Endothelial cell of umbilical vein (primary cell): ENCODE measurements around the gene PRRT4. TPM values are rescaled to one million over a fixed set of nuclear protein-coding genes. Genes with fewer than 3 reads are reported as not detected.

ENCODE experiments used
- BruUV-seq: library from RNA; stranded (reverse); fragments of 400-500 nt; replicated peaks from 2 replicates; lab custom pipeline; 2021; lab: Mats Ljungman, UMichigan
- CTCF ChIA-PET: fragments of 300-600, 350-600 bp; sonication (Branson Sonifier 250); formaldehyde crosslinking; loops from one replicate; lab custom pipeline; 2021; ENCODE audit warnings: antibody characterized with exemption, inconsistent platforms; lab: Charles Lee
- POLR2A ChIA-PET: fragments of 300-600, 350-600 bp; sonication (Branson Sonifier 250); formaldehyde crosslinking; loops from one replicate; lab custom pipeline; 2021; ENCODE audit warnings: antibody characterized with exemption, inconsistent platforms; lab: Charles Lee
- DNase-seq: peaks from one replicate; pipeline ENCODE4 v3.0.0-alpha.2; 2011; ENCODE audit warnings: low read depth, low spot score
- FAIRE-seq: peaks from 2 replicates; lab custom pipeline; 2011; peaks lifted over from hg19 to GRCh38; lab: Jason Lieb, UNC
- H2AFZ ChIP-seq: 2 replicates; pipeline ENCODE4 v1.6.0; 2012; ENCODE audit warnings: low read depth, low read length, control low read depth, inconsistent platforms
- H3K27ac ChIP-seq: 2 replicates; pipeline ENCODE4 v1.5.1; 2011; ENCODE audit warnings: low read depth, mild to moderate bottlenecking, control low read depth, low read length, moderate library complexity; ENCODE audit not compliant: insufficient read depth
- H3K27me3 ChIP-seq, 2 experiments: 2 replicates each; pipeline versions ENCODE4 v1.6.0 to v1.6.1; 2011; ENCODE audit warnings: low read length in 2 of 2, mixed read lengths in 1 of 2; ENCODE audit not compliant: control insufficient read depth in 2 of 2, insufficient read depth in 2 of 2
- H3K36me3 ChIP-seq, 2 experiments: 2 replicates in 1 of 2; 3 replicates in 1 of 2; pipeline ENCODE4 v1.5.1; 2011; ENCODE audit warnings: low read length in 2 of 2, mild to moderate bottlenecking in 1 of 2, moderate library complexity in 1 of 2; ENCODE audit not compliant: control insufficient read depth in 2 of 2, insufficient read depth in 2 of 2; ENCODE audit errors: extremely low read depth in 1 of 2
- H3K4me1 ChIP-seq: 3 replicates; pipeline ENCODE4 v1.5.1; 2011; ENCODE audit warnings: mild to moderate bottlenecking, low read length; ENCODE audit not compliant: control insufficient read depth, insufficient read depth; ENCODE audit errors: extremely low read depth
- H3K4me2 ChIP-seq: 2 replicates; pipeline ENCODE4 v1.6.1; 2011; ENCODE audit warnings: low read length, control low read depth, mixed read lengths; ENCODE audit not compliant: insufficient read depth
- H3K4me3 ChIP-seq, 3 experiments: fragments of 200-600 bp in 1 of 3; sonication (generic), shearing (Covaris generic) in 1 of 3; replicated peaks in 1 of 3; 2 replicates each; pipeline ENCODE4 v1.5.1; 2011 to 2016; ENCODE audit warnings: control low read depth in 3 of 3, low read length in 3 of 3, mild to moderate bottlenecking in 2 of 3, inconsistent platforms in 1 of 3, low read depth in 1 of 3, moderate library complexity in 1 of 3; ENCODE audit not compliant: insufficient read depth in 1 of 3
- H3K79me2 ChIP-seq: 2 replicates; pipeline ENCODE4 v1.6.0; 2012; ENCODE audit warnings: low read length, inconsistent platforms; ENCODE audit not compliant: control insufficient read depth, insufficient read depth
- H3K9ac ChIP-seq: replicated peaks from 2 replicates; pipeline ENCODE3; 2011; ENCODE audit warnings: low read length, control low read depth; ENCODE audit not compliant: insufficient read depth; ENCODE audit errors: extremely low read depth
- H3K9me1 ChIP-seq: replicated peaks from 3 replicates; pipeline ENCODE4 v1.6.0; 2011; ENCODE audit warnings: mild to moderate bottlenecking, low read length; ENCODE audit not compliant: control insufficient read depth, insufficient read depth; ENCODE audit errors: extremely low read depth
- H3K9me3 ChIP-seq: replicated peaks from 2 replicates; pipeline ENCODE4 v1.5.1; 2012; ENCODE audit warnings: low read length, inconsistent platforms; ENCODE audit not compliant: control insufficient read depth, insufficient read depth
- H4K20me1 ChIP-seq: replicated peaks from 2 replicates; pipeline ENCODE3; 2011; ENCODE audit warnings: mild to moderate bottlenecking, low read length; ENCODE audit not compliant: control insufficient read depth, insufficient read depth; ENCODE audit errors: extremely low read depth
- CTCF ChIP-seq, 2 donors: IDR thresholded peaks; 1 replicate in 1 of 2; 2 replicates in 1 of 2; pipeline ENCODE4 v1.5.1; 2011; ENCODE audit warnings: low read length in 2 of 2, mild to moderate bottlenecking in 2 of 2, moderate library complexity in 2 of 2, control low read depth in 1 of 2, inconsistent platforms in 1 of 2, low read depth in 1 of 2; ENCODE audit not compliant: insufficient read depth in 1 of 2; ENCODE audit errors: extremely low read depth in 1 of 2
- FOS ChIP-seq: IDR thresholded peaks from 2 replicates; pipeline ENCODE4 v1.6.1; 2011; ENCODE audit warnings: mild to moderate bottlenecking, low read length, moderate library complexity, borderline replicate concordance; ENCODE audit not compliant: insufficient read depth
- GATA2 ChIP-seq: IDR thresholded peaks from 2 replicates; pipeline ENCODE4 v1.7.0; 2011; ENCODE audit warnings: low read depth, mild to moderate bottlenecking, moderate library complexity, mixed read lengths, low read length; ENCODE audit not compliant: insufficient read length, insufficient read depth
- JUN ChIP-seq: IDR thresholded peaks from 2 replicates; pipeline ENCODE4 v1.6.1; 2011; ENCODE audit warnings: borderline replicate concordance, low read depth; ENCODE audit not compliant: insufficient read length, insufficient read depth
- MYC ChIP-seq: IDR thresholded peaks from one replicate; pipeline ENCODE4 v1.6.1; 2011; ENCODE audit warnings: mild to moderate bottlenecking, low read depth, low read length
- POLR2A ChIP-seq: IDR thresholded peaks from 2 replicates; pipeline ENCODE4 v1.6.1; 2012; ENCODE audit warnings: low read depth, mild to moderate bottlenecking, control low read depth, low read length
- POLR2AphosphoS5 ChIP-seq: IDR thresholded peaks from 2 replicates; pipeline ENCODE4 v1.6.1; 2012; ENCODE audit warnings: low read depth, mild to moderate bottlenecking, control low read depth, low read length, moderate library complexity; ENCODE audit not compliant: insufficient read depth
- dilution Hi-C: fragments of 300-500 bp; cut with MboI; formaldehyde crosslinking; loops from one replicate; pipeline ENCODE4 v1.15.0; 2019; ENCODE audit warnings: low sequenced_read_pairs; ENCODE audit not compliant: extremely low pct_ligation_motif_present
- intact Hi-C: fragments of 100-400 bp; cut with micrococcal nuclease; formaldehyde crosslinking; loops from one replicate; pipeline ENCODE4 v1.10.0; 2022
- polyA plus RNA-seq, 4 experiments: library from polyadenylated mRNA; depleted of rRNA in 3 of 4; stranded (reverse) in 3 of 4; unstranded in 1 of 4; fragments of >200 nt; gene quantifications; 2 replicates each; pipeline versions ENCODE4 v1.2.1 to v1.2.3, GENCODE V29; 2011 to 2012; ENCODE audit warnings: missing spikeins in 1 of 4
- total RNA-seq: library from RNA; stranded (reverse); gene quantifications from 2 replicates; pipeline ENCODE4 v1.2.3, GENCODE V29; 2021
- TF ChIP-seq, protein P1 (sequence below): IDR thresholded peaks from 2 replicates; pipeline ENCODE4 v1.6.1; 2011; ENCODE audit not compliant: insufficient read depth, insufficient read length

Gene PRRT4
- total and polyA plus RNA-seq, 2 donors (not counting 3 experiments of a cell fraction or from before 2014, with no cell fraction given): 0.03 TPM; not detected in 1

- Histone ChIP-seq H3K4me1 (no peaks in the 10 kb centered on the region), H3K27ac (no peak overlapping the region), H3K36me3 (no peaks in the 10 kb centered on the region), H3K9me3 (no peaks in the 10 kb centered on the region), H3K9ac (no peak overlapping the region), H4K20me1 (no peaks in the 10 kb centered on the region), H3K4me2 (no peak overlapping the region), H3K27me3 (peaks cover 33 to 46% of the 10 kb centered on the region in 2 experiments), H3K9me1 (no peaks in the 10 kb centered on the region), H3K4me3 (no peak overlapping the region), H2AFZ (no peak overlapping the region), H3K79me2 (no peaks in the 10 kb centered on the region)
- ChIA-PET CTCF (interaction anchor here (1.4 to 5.4 kb wide), 3 partner anchors 20 to 22 kb away, joined by 3 to 24 read pairs (median 18); no protein-coding TSS in a partner anchor), POLR2A (no interaction called here)
- intact Hi-C loops: no loop called here
- DNase-seq (no peak), FAIRE-seq (no peak)
- BruUV-seq: no TSS peak
- no peak for TF ChIP-seq GATA2
- no peak for TF ChIP-seq FOS
- no peak for TF ChIP-seq POLR2AphosphoS5
- dilution Hi-C loops: no loop called here
These were observed 5.5 kb upstream of the PRRT4 start for GRCh38 chr7:128366986-128367385.

DNA sequence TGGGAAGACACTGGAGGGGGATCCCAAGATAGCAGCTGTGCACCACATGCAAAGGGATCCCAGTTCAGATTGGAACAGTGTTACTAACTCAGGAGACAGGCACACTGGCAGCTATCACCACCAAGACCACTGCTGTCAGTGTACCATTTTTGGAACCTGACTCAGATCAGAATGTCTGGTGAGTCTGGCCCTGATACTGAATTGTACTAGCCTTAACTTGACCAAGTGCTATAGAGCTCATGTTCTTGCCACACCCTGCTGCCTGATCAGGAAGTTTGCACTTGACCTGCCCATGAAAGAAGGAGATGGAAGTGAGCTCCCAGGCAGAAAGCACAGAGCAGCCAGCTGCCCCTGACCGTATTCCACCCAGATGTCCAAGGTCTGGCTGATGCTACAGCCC is 4.8 kb upstream of the PRRT4 start:
- BruUV-seq: no TSS peak
- dilution Hi-C loops: no loop called here
- Histone ChIP-seq H2AFZ (no peak overlapping the region), H3K4me1 (no peaks in the 10 kb centered on the region), H3K9me1 (no peaks in the 10 kb centered on the region), H3K4me3 (no peak overlapping the region), H3K4me2 (no peak overlapping the region), H3K27ac (no peak overlapping the region), H3K9ac (no peak overlapping the region), H3K9me3 (no peaks in the 10 kb centered on the region), H3K27me3 (peaks cover 35 to 51% of the 10 kb centered on the region in 2 experiments), H3K36me3 (no peaks in the 10 kb centered on the region), H4K20me1 (no peaks in the 10 kb centered on the region), H3K79me2 (no peaks in the 10 kb centered on the region)
- TF ChIP-seq FOS: no peak
- TF ChIP-seq MYC: no peak
- TF ChIP-seq CTCF (IDR thresholded peaks at IDR 0.05; ENCODE audit: extremely low read depth in 1 of 2, insufficient read depth in 1 of 2, low read depth in 1 of 2, low read length in 2 of 2): no peak
- no peak for TF ChIP-seq POLR2AphosphoS5
- TF ChIP-seq, protein P1, sequence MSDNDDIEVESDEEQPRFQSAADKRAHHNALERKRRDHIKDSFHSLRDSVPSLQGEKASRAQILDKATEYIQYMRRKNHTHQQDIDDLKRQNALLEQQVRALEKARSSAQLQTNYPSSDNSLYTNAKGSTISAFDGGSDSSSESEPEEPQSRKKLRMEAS: no peak
- TF ChIP-seq GATA2: no peak
- no peak for TF ChIP-seq JUN
- TF ChIP-seq POLR2A: no peak
- DNase-seq: no peak
- POLR2A ChIA-PET: no interaction called here
- intact Hi-C loops: no loop called here
- CTCF ChIA-PET: interaction anchor here (1.4 to 5.4 kb wide), 3 partner anchors 19 to 23 kb away, joined by 3 to 24 read pairs (median 4); no protein-coding TSS in a partner anchor
- no peak for FAIRE-seq
